Muscle layer of colon (tissue), 2 donors: ENCODE results near the gene ZMIZ1.

ENCODE experiments used
- H3K27ac ChIP-seq: one replicate; pipeline ENCODE4 v1.7.0; 2013; ENCODE audit warnings: low read depth, mild to moderate bottlenecking, low read length, moderate library complexity
- H3K27me3 ChIP-seq, 2 donors: one replicate each; pipeline ENCODE4 v1.7.0; 2013; ENCODE audit warnings: low read length in 2 of 2, mild to moderate bottlenecking in 2 of 2; ENCODE audit not compliant: insufficient read depth in 2 of 2, control insufficient read depth in 1 of 2
- H3K36me3 ChIP-seq: one replicate; pipeline ENCODE4 v1.7.0; 2013; ENCODE audit warnings: mild to moderate bottlenecking, low read length; ENCODE audit not compliant: insufficient read depth
- H3K4me1 ChIP-seq: one replicate; pipeline ENCODE4 v1.7.0; 2013; ENCODE audit warnings: mild to moderate bottlenecking, low read length; ENCODE audit not compliant: insufficient read depth
- H3K4me3 ChIP-seq, 2 donors: one replicate each; pipeline ENCODE4 v1.7.0; 2013; ENCODE audit warnings: low read length in 2 of 2, low read depth in 1 of 2, mild to moderate bottlenecking in 1 of 2, moderate library complexity in 1 of 2
- H3K9ac ChIP-seq: one replicate; pipeline ENCODE4 v1.7.0; 2013; ENCODE audit warnings: low read length
- H3K9me3 ChIP-seq: one replicate; pipeline ENCODE4 v1.7.0; 2013; ENCODE audit warnings: mild to moderate bottlenecking, low read length
- donor health status: abdominal sarcoma.
- donor health status: Adenocarcinoma of cecum.

The ZMIZ1 gene

DNA sequence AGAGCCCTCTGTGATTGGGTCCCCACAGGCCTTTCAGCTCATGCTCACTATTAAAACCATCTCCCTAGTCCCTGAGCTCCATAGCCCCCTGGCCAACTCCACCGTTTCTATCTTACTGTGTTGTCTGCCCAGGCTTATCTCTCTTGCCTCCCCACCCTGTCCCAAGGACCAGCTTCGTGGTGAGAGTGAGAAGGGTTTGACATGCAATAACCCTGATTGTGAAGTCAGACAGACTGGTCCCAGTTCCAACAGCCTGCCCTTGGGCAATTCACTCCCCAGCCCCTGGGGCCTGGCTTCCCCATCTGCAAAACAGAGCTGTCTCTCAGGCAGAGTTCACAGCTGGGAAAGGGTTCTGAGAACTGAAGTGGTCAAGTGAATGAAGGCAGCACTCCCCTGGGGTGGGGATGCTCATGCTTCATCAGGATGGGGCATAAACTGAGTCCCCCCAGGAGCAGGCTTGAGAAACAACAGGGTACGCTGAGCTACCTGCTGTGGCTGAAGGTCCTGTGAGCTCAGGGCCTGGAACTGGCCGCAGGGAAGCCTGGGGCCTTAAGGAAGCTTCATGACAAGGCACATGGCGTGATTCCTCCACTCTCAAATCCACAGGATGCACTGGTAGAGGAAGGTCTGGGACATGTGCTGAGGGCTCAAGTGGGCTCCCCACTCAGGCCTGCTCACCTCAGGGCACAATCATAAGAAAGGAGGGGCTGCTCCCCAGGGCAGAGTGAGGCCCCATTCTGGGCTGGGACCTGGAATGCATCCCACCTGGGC lies 276.7 kb downstream of the ZMIZ1 start:
- Histone ChIP-seq H3K9ac (no peak overlapping the region), H3K27me3 (no peaks in the 10 kb centered on the region), H3K4me1 (peaks cover 21% of the 10 kb centered on the region), H3K27ac (no peak overlapping the region), H3K4me3 (no peak overlapping the region), H3K9me3 (no peaks in the 10 kb centered on the region), H3K36me3 (peaks cover 13% of the 10 kb centered on the region)

DNA sequence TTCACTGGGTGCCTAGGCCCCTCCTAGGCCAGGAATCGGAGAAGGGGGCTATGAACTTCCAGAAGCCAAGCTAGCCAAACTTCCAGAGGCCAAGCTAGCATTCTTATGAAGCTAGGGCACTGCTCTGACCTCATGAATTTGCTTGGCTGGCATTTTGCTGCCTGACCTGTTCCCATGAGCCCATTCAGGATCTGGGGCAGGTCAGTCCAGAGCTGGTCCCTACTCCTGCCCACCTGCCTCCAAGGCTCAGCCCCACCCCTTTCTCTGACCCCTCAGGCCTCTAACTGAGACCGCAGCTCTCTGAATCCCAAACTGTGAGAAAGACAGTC lies 277.2 kb downstream of the ZMIZ1 start:
- H3K4me1 ChIP-seq: peaks cover 21% of the 10 kb centered on the region
- peaks cover 18% of the 10 kb centered on the region for H3K36me3 ChIP-seq
- H3K27ac ChIP-seq: no peak overlapping the region
- H3K4me3 ChIP-seq: no peak overlapping the region
- H3K9ac ChIP-seq: no peak overlapping the region
- H3K9me3 ChIP-seq: no peaks in the 10 kb centered on the region
- H3K27me3 ChIP-seq: no peaks in the 10 kb centered on the region

DNA sequence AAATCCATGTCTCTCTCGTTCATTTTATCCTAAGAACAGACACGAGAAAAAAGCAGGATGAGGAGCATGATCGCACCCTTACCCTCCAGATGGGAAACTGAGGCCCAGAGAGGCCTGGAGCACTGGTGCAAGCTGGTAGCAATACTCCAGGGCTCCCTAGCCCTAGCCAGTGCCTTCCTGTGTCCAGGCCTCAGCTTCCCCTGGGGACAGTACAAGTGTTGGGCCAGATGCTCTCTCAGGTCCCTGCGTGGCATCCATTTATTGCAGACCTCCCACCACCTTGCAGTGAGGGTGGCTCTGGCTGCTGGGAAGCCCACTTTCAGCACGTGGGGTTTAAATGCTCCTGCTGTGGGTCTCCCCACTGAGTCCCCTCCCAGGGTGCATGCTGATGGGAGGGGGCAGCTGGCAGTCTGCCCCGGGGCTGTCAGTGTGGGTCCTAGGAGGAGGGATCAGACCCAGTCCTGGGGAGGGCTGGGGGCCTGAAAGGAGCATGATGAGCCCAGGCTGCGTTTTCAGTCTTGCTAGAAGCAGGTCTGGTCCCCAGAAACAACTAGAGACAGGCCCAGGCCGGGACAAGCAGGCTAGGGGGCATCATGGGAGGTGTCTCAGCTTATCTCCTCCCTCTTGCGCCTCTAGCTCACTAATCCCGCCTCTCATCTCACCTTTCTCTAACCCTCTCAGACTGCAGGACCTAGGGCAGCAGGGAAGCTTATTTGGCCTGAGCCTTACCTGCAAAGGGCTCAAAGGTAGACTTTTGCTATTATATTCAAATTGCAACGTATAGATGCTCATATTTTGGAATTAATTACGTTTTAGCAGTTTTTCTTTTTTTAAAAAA lies 277.8 kb downstream of the ZMIZ1 start:
- Histone ChIP-seq H3K27me3 (no peaks in the 10 kb centered on the region), H3K9ac (no peak overlapping the region), H3K4me3 (no peak overlapping the region), H3K27ac (no peak overlapping the region), H3K36me3 (peaks cover 22% of the 10 kb centered on the region), H3K9me3 (no peaks in the 10 kb centered on the region), H3K4me1 (peaks cover 21% of the 10 kb centered on the region)

DNA sequence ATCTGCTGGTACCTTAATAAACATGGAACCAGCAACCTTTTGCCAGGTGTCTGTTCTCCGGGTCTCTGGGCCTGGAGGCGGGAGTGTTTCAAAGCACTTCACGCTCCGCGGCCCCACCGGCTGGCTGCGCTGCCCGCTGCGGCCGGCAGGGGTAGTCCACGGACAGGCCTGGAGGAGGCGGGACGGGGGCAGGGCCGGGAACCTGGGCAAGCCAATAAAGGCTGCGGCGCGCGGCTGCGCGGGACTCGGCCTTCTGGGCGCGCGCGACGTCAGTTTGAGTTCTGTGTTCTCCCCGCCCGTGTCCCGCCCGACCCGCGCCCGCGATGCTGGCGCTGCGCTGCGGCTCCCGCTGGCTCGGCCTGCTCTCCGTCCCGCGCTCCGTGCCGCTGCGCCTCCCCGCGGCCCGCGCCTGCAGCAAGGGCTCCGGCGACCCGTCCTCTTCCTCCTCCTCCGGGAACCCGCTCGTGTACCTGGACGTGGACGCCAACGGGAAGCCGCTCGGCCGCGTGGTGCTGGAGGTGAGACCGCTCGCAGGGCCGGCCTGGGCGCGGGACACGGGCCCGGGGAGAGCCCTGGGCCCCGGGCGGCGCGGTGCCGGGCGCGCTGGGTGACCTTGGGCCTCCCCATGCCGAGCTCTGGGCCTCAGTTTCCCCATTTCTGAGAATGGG lies 278.6 kb downstream of the ZMIZ1 start, which contains the start of gene PPIF:
Gene PPIF, plus strand, starts transcription at position 244 of the 668 bp plus-strand sequence. Its CDS starts 80 bp downstream, at position 324.
- Histone ChIP-seq H3K27ac (peak within 1 kb of the TSS; percentile 89), H3K9ac (peak within 1 kb of the TSS; percentile 75), H3K27me3 (no peaks in the 10 kb centered on the region), H3K4me1 (peaks cover 21% of the 10 kb centered on the region), H3K4me3 (peak within 1 kb of the TSS; percentile 77 to 89), H3K36me3 (peaks cover 30% of the 10 kb centered on the region), H3K9me3 (no peaks in the 10 kb centered on the region)

DNA sequence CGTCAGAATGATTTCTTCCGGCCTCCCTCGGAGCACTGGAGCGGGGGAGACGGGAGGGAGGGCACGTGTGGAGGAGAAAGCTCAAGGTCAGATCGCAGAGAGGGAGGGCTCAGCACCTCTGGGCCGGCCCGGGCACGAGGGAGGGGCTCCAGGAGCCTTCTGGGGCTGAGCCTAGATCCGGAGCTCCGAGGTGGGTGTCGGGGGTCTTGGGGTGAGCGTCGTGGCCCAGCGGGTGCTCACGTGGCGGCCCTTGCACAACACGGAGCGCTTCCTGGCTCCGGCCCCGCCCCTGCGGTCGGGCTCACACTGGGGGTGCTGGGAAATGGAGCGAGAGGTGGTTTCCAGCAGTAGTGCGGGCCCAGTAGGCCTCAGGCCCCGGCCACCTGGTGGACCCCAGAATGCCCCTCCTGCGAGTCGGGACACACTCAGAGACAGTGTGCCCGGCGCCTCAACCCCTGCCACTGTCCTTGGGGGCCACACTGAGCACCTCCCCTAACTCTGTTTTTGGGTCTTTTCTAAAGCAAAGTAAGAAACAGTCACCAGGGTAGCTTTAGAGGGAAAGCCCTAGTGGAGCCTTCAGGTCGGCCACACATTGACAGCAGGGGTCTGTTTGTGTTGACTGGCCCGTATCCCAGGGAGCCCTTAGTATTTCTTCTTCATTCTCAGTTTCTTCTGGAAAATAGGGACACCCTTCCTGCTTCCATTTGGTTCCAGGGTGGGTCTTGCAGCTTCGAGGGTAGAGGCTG lies 279.3 kb downstream of the ZMIZ1 start:
- peak overlapping the region; percentile 75 for H3K9ac ChIP-seq
- H3K27ac ChIP-seq: peak overlapping the region; percentile 89
- H3K4me3 ChIP-seq: peak overlapping the region; percentile 77 to 89
- peaks cover 21% of the 10 kb centered on the region for H3K4me1 ChIP-seq
- peaks cover 37% of the 10 kb centered on the region for H3K36me3 ChIP-seq
- no peaks in the 10 kb centered on the region for H3K27me3 ChIP-seq
- no peaks in the 10 kb centered on the region for H3K9me3 ChIP-seq

DNA sequence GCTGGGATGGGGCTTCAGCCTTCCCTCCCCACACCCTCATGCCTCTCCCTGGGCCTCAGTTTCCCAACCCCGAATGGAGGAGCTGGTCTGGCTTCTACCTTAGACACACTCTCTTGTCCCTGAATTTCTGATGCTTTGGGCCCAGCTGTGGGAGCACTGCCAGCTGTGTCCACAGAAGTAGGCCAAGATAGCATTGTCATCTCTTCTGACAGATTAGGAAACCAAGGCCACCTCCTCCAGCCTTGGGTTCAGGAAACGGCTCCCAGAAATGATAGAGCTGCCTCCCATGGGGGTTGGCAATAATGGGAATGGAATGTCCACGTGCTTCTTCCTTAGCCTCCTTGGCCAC lies 279.8 kb downstream of the ZMIZ1 start:
- Histone ChIP-seq H3K27ac (peak overlapping the region; percentile 89), H3K9ac (peak overlapping the region; percentile 75), H3K9me3 (no peaks in the 10 kb centered on the region), H3K4me3 (peak overlapping the region; percentile 77 to 89), H3K27me3 (no peaks in the 10 kb centered on the region), H3K4me1 (peaks cover 21% of the 10 kb centered on the region), H3K36me3 (peaks cover 42% of the 10 kb centered on the region)

DNA sequence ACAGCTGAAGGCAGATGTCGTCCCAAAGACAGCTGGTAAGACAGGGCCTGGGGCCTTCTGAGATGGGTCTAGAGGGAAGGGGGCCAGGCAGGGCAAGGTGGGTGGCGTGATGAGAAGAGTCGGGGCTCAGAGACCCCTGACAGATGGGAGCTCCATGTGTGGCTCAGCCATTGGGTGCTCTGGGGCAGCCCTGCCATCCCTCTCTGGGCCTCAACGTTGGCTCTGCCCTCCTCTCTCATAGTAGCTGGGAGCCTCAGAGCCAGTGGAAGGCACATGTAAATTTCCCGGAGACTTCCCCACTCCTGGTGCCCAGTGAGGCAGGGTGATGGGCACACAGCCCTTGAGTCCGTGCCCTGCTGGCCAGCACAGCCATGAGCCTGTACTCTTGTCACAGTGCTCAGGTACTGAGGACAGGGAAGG lies 280.3 kb downstream of the ZMIZ1 start:
- peaks cover 47% of the 10 kb centered on the region for H3K36me3 ChIP-seq
- peak overlapping the region; percentile 75 for H3K9ac ChIP-seq
- H3K27ac ChIP-seq: no peak overlapping the region
- no peaks in the 10 kb centered on the region for H3K27me3 ChIP-seq
- peaks cover 21% of the 10 kb centered on the region for H3K4me1 ChIP-seq
- no peaks in the 10 kb centered on the region for H3K9me3 ChIP-seq
- H3K4me3 ChIP-seq: no peak overlapping the region

DNA sequence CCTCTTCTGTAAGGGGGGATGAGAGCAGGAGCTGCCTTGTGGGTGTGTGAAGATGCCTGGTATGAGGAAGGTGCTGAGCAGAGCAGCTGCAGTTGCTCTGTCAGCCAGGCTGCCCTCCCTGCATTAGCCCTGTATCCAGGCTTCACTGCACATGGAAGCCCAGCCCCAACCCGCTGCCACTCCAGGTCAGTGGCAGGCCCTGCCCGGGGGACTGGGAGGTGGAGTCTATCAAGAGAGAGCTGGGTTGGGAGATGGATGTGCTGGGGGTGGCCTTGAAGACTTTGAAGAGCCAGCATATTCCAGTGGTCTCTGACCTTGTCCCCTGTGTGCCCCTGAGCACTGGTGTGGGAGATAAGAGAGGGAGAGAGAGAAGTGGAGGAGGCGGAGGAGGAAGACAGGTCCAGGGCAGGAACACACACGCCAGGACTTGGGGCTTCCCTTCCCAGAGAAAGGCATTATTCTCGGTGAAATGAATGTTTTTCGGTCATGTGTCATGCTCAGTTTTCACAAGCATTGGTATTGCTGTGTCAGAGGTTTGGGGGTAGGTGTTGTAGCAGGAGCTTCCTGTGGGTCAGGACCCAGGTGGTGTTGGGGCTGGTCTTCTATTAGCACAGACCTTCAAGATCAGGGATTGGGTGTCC lies 281.1 kb downstream of the ZMIZ1 start:
- H3K9me3 ChIP-seq: no peaks in the 10 kb centered on the region
- no peaks in the 10 kb centered on the region for H3K27me3 ChIP-seq
- no peak overlapping the region for H3K4me3 ChIP-seq
- no peak overlapping the region for H3K27ac ChIP-seq
- H3K4me1 ChIP-seq: peaks cover 21% of the 10 kb centered on the region
- H3K36me3 ChIP-seq: peaks cover 55% of the 10 kb centered on the region
- no peak overlapping the region for H3K9ac ChIP-seq

DNA sequence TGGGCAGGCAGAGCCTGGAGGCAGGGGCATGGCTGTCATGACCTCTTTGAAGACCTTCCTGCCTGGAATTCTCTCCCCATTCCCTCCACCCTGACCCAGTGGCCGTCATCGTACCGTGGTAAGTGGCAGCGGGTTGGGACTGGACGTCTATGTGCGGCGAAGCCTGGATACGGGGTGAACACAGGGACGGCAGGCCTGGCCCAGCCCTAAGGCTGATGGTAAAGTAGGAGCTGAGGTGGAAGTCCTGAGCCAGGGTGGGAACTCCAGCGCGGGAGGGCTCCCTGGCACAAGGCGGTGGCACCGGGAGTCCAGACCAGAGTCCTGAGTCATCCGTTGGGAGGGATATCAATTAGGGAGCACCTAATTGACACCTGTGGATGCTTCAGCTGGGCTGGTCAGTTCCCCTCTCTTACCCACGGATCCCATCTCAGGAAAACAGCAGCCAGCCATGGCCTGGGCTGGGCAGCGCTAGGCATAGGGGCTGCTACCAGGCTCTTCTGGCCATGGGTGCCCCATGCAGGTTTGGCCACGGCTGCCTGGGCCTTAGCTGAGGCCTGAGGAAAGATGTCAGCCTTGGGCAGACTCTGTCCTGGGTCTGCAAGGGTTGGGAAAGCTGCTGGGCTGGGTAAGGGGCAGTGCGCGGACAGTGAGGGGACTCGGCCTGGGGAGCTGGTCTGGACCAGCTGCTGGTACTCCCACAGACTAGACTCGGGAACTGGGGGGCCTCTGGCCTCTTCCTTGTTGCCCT lies 281.8 kb downstream of the ZMIZ1 start:
- no peak overlapping the region for H3K9ac ChIP-seq
- H3K27ac ChIP-seq: no peak overlapping the region
- H3K27me3 ChIP-seq: no peaks in the 10 kb centered on the region
- no peak overlapping the region for H3K4me3 ChIP-seq
- peaks cover 62% of the 10 kb centered on the region for H3K36me3 ChIP-seq
- peaks cover 21% of the 10 kb centered on the region for H3K4me1 ChIP-seq
- H3K9me3 ChIP-seq: no peaks in the 10 kb centered on the region

DNA sequence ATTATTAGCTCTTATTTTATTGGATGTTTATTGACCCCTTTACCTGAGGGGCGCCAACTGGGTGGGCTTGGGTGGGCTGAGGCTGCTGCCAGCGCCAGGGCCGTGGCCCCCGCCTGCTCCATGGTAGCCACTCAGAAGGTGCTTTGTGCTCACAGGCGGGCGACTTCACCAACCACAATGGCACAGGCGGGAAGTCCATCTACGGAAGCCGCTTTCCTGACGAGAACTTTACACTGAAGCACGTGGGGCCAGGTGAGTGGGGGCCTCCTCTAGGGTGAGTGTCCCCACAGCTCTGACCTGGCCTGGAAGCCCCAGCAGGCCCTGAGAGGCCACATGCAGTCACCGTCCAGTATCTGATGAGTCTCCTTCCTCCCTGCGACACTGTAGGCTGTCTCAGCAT lies 282.6 kb downstream of the ZMIZ1 start:
- Histone ChIP-seq H3K9me3 (no peaks in the 10 kb centered on the region), H3K36me3 (peaks cover 62% of the 10 kb centered on the region), H3K4me1 (peaks cover 19% of the 10 kb centered on the region)

More for the DNA sequence above, 282.6 kb downstream of the ZMIZ1 start:
- no peaks in the 10 kb centered on the region for H3K27me3 ChIP-seq
- H3K9ac ChIP-seq: no peak overlapping the region
- H3K27ac ChIP-seq: no peak overlapping the region
- H3K4me3 ChIP-seq: no peak overlapping the region
